Pancreas (tissue), 10 donors: ENCODE data around the gene ADK. TPM values are rescaled to one million over a fixed set of nuclear protein-coding genes. Genes with fewer than 3 reads are reported as not detected.
A peak's percentile ranks its signal among the peaks of the same experiment; 100 is the strongest.

Experiments used
- ATAC-seq, 4 donors: fragments of 200-7000 bp; cut with Tn5 transposase; one replicate each; pipeline versions ENCODE4 v1.8.0 to v1.9.1; 2020; ENCODE audit warnings: mild to moderate bottlenecking in 4 of 4, moderate library complexity in 4 of 4
- DNase-seq, 6 donors: peaks; one replicate each; pipeline ENCODE4 v3.0.0-alpha.2; 2020
- FAIRE-seq: peaks from 2 replicates; lab custom pipeline; 2012; peaks lifted over from hg19 to GRCh38; lab: Jason Lieb, UNC
- H3K27ac ChIP-seq, 4 donors: fragments of 200-600 bp; sonication (generic); 1 replicate in 3 of 4; 2 replicates in 1 of 4; pipeline versions ENCODE4 v1.5.0 to v1.8.0; 2020
- H3K27me3 ChIP-seq, 4 donors: fragments of 200-600 bp; one replicate each; pipeline ENCODE4 v1.8.0; 2021
- H3K36me3 ChIP-seq, 3 donors: fragments of 200-600 bp; sonication (generic) in 1 of 3; one replicate each; pipeline versions ENCODE4 v1.5.0 to v1.8.0; 2020 to 2021
- H3K4me1 ChIP-seq, 3 donors: fragments of 200-600 bp; one replicate each; pipeline ENCODE4 v1.8.0; 2021
- H3K4me3 ChIP-seq, 4 donors: fragments of 200-600 bp; sonication (generic) in 2 of 4; one replicate each; pipeline versions ENCODE4 v1.5.0 to v1.8.0; 2020 to 2021
- H3K9me3 ChIP-seq, 4 donors: fragments of 200-600 bp; one replicate each; pipeline ENCODE4 v1.8.0; 2021
- CTCF ChIP-seq, 4 donors: fragments of 200-600 bp; sonication (generic) in 3 of 4; IDR thresholded peaks; one replicate each; pipeline versions ENCODE4 v1.5.0 to v1.8.0; 2021; ENCODE audit warnings: antibody characterized with exemption in 4 of 4
- WGBS, 2 donors: extraction: QIAGEN DNeasy Blood & Tissue Kit; methylation state at CpG; one replicate each; pipeline ENCODE4 v1.1.7; 2013; 5-methylcytosine and 5-hydroxymethylcytosine counted together
- intact Hi-C, 3 donors: fragments of 100-400 bp; cut with DNase I; formaldehyde crosslinking; loops; one replicate each; pipeline versions ENCODE4 v1.11.1 to v1.14.2; 2022
- polyA plus RNA-seq, 2 donors: library from polyadenylated mRNA; stranded (reverse); fragments of 200-250 nt; gene quantifications; one replicate each; pipeline ENCODE4 v1.2.3, GENCODE V29; 2013
- total RNA-seq, 6 donors: library from RNA; stranded (reverse); fragmentation: NEBNext Ultra II Directional in 4 of 6; extraction: Animal tissue kit (Norgen Biotek cat#: 25700) in 4 of 6; gene quantifications; one replicate each; pipeline versions ENCODE4 v1.2.1 to v1.2.4, GENCODE V29; 2021 to 2023
- donor health status: healthy with polysubstance abuse.
- donor health status: DM: no; HTN: no; CAD: no; lungs with moderate emphysema.
- donor health status: DM: no; HTN: no; CAD: no.
- donor health status: control.
- donor health status: control.
- donor health status: Bipolar disorder and iron deficiency.
- donor health status: DM: yes; HTN: yes; CAD: no.
- donor health status: DM: no; HTN: no; CAD: no.
- donor health status: DM: no; HTN: no; CAD: no.
- donor health status: DM: yes; HTN: yes; CAD: no.

The ADK gene
- total and polyA plus RNA-seq, 8 donors, result 6.5 to 17.3 (median 13.4) TPM

- no peaks in the 10 kb centered on the region for H3K36me3 ChIP-seq
- H3K9me3 ChIP-seq, result no peaks in the 10 kb centered on the region
- H3K4me3 ChIP-seq, result no peak overlapping the region
- no peak for TF ChIP-seq CTCF (IDR thresholded peaks at IDR 0.05)
- H3K4me1 ChIP-seq, result no peaks in the 10 kb centered on the region
- no peak for FAIRE-seq
- intact Hi-C loops, result no loop called here
- no peak overlapping the region for H3K27ac ChIP-seq
- WGBS, 2 donors, result 94 to 100% methylated on average over 1 of the region's 1 CpG
- ATAC-seq, result no peak
- DNase-seq, result no peak
- no peaks in the 10 kb centered on the region for H3K27me3 ChIP-seq
Measured at GRCh38 chr10:74733612-74734011, 582.6 kb downstream of the ADK start.

- WGBS, 2 donors, result 75 to 76% methylated on average over 2 of the region's 2 CpGs
Measured at GRCh38 chr10:74736029-74736428, 585.0 kb downstream of the ADK start.

GRCh38 chr10:74738052-74738451, 587.0 kb downstream of the ADK start:
- TF ChIP-seq CTCF (IDR thresholded peaks at IDR 0.05), result no peak
- H3K36me3 ChIP-seq, result no peaks in the 10 kb centered on the region
- H3K9me3 ChIP-seq, result no peaks in the 10 kb centered on the region
- intact Hi-C loops, result no loop called here
- H3K27ac ChIP-seq, result no peak overlapping the region
- DNase-seq, result no peak
- FAIRE-seq, result no peak
- H3K4me3 ChIP-seq, result no peak overlapping the region
- no peaks in the 10 kb centered on the region for H3K4me1 ChIP-seq
- ATAC-seq, result no peak
- 34 to 35% methylated on average over 1 of the region's 1 CpG for WGBS, 2 donors
- H3K27me3 ChIP-seq, result no peaks in the 10 kb centered on the region

More at GRCh38 chr10:74736029-74736428, 585.0 kb downstream of the ADK start:
- no peak for TF ChIP-seq CTCF (IDR thresholded peaks at IDR 0.05)
- ATAC-seq, result no peak
- H3K4me1 ChIP-seq, result no peaks in the 10 kb centered on the region
- DNase-seq, result no peak
- H3K9me3 ChIP-seq, result no peaks in the 10 kb centered on the region
- no peak overlapping the region for H3K27ac ChIP-seq
- no peaks in the 10 kb centered on the region for H3K27me3 ChIP-seq
- intact Hi-C loops, result no loop called here
- H3K36me3 ChIP-seq, result no peaks in the 10 kb centered on the region
- FAIRE-seq, result no peak
- no peak overlapping the region for H3K4me3 ChIP-seq

- WGBS, 2 donors, result 81 to 82% methylated on average over 3 of the region's 3 CpGs
- no peak for FAIRE-seq
- H3K27ac ChIP-seq, result no peak overlapping the region
- DNase-seq, result no peak
- intact Hi-C loops, result no loop called here
- H3K4me3 ChIP-seq, result no peak overlapping the region
- no peaks in the 10 kb centered on the region for H3K4me1 ChIP-seq
- H3K27me3 ChIP-seq, result no peaks in the 10 kb centered on the region
- H3K36me3 ChIP-seq, result no peaks in the 10 kb centered on the region
- no peak for ATAC-seq
- no peaks in the 10 kb centered on the region for H3K9me3 ChIP-seq
- no peak for TF ChIP-seq CTCF (IDR thresholded peaks at IDR 0.05)
Measured at GRCh38 chr10:74738542-74738941, 587.5 kb downstream of the ADK start.

- FAIRE-seq (no peak), DNase-seq (peak in 1 of 6 donors; percentile 21), ATAC-seq (peak; percentile 28 to 75 (median 64))
- TF ChIP-seq CTCF (IDR thresholded peaks at IDR 0.05), result no peak
- Histone ChIP-seq H3K27ac (no peak overlapping the region), H3K4me3 (no peak overlapping the region), H3K4me1 (no peaks in the 10 kb centered on the region), H3K9me3 (no peaks in the 10 kb centered on the region), H3K27me3 (no peaks in the 10 kb centered on the region), H3K36me3 (no peaks in the 10 kb centered on the region)
- intact Hi-C loops, result no loop called here
- WGBS, 2 donors, result 54 to 64% methylated on average over 10 of the region's 10 CpGs
Measured at GRCh38 chr10:74738985-74739567, 588.1 kb downstream of the ADK start.
